H1 (cell line): Measurements from ENCODE around the gene ARGLU1.

ENCODE experiments used
- BACH1 ChIP-seq: IDR thresholded peaks from 2 replicates; pipeline ENCODE4 v1.6.1; 2012; ENCODE audit warnings: low read length, improper control_type of control experiment
- CREB1 ChIP-seq: IDR thresholded peaks from 2 replicates; pipeline ENCODE4 v1.6.1; 2012; ENCODE audit warnings: inconsistent platforms
- CTCF ChIP-seq, 3 experiments: IDR thresholded peaks; 1 replicate in 2 of 3; 2 replicates in 1 of 3; pipeline versions ENCODE4 v1.5.1 to v1.6.1; 2011; ENCODE audit warnings: low read length in 3 of 3, mild to moderate bottlenecking in 3 of 3, inconsistent platforms in 2 of 3, low read depth in 1 of 3, moderate library complexity in 1 of 3; ENCODE audit not compliant: insufficient read depth in 1 of 3; ENCODE audit errors: control extremely low read depth in 1 of 3
- POLR2AphosphoS5 ChIP-seq: IDR thresholded peaks from 2 replicates; pipeline ENCODE4 v1.6.1; 2011; ENCODE audit warnings: low read depth, low read length

- TF ChIP-seq CREB1, result no peak
- no peak for TF ChIP-seq POLR2AphosphoS5
- TF ChIP-seq CTCF (IDR thresholded peaks at IDR 0.05; ENCODE audit: control extremely low read depth in 1 of 3, insufficient read depth in 1 of 3, low read depth in 1 of 3, low read length in 3 of 3), result no peak
- TF ChIP-seq BACH1, result no peak
Observed at GRCh38 chr13:106505732-106506131, 62.2 kb downstream of the ARGLU1 start.
